NCI-H510A treated with DMSO at 0.1 percent for 48 hours (cell line): ENCODE measurements around the gene DPP9.

Source experiments
- DNase-seq: peaks from one replicate; lab custom pipeline; 2025; lab: John Stamatoyannopoulos, UW

DPP9 gene

DNA sequence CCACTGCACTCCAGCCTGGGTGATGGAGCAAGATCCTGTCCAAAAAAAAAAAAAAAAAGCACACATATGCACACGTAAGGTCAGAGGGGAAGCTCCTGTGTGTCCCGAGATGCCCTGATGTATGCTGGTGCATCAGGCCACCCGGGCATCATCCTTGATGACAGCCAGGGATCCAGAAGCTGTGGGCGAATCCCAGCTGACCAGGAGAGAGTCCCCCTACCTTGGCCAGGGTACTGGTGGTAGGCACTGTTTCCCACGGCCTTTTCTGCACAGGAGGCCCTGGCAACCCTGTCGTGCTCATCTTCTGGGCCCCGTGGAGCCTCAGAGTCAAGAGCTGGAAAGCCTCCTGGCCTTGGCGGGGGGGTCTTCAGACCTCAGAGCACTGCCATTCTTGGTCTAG, 67.5 kb downstream of the DPP9 start:
- DNase-seq, result no peak

DNA sequence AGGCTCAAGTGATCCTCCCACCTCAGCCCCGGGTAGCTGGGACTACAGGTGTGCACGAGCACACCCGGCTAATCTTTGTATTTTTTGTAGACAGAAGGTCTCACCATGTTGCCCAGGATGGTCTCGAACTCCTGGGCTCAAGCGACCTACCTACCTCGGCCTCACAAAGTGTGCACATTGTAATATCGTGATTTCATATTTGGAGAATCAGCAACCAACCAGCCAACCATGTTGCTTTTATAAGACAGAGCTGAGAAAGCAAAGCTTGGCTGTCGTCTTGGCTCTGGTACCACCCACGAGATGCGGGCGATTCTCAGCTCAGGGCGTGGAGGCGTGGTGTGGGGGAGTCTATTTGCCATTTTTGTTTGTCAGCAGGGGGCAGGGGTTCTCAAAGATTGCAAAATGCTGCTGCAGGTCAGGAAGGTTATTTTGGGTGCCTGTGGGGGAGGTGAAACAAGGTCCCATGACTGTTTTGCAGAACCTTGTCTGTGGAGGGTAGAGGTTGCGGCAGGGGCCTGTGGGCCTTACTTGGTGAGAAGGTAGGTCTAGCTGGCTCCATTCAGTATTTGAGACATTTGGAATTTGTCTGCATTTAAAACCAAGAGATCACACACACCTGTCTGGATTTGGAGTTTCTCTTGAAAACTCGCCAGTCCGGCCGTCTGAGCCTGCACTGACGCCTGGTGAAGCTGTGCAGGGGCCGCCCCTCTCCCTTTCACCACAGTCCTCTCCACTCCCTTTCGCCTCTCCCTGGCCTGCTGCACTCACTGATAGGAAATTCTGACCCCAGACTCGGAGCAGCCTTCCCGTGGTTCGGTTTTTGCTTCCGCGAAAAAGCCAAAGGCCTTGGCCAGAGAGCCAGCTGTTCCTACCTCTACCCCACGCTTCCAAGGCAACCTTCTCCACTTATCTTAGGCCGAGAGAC, 68.9 kb downstream of the DPP9 start:
- no peak for DNase-seq

DNA sequence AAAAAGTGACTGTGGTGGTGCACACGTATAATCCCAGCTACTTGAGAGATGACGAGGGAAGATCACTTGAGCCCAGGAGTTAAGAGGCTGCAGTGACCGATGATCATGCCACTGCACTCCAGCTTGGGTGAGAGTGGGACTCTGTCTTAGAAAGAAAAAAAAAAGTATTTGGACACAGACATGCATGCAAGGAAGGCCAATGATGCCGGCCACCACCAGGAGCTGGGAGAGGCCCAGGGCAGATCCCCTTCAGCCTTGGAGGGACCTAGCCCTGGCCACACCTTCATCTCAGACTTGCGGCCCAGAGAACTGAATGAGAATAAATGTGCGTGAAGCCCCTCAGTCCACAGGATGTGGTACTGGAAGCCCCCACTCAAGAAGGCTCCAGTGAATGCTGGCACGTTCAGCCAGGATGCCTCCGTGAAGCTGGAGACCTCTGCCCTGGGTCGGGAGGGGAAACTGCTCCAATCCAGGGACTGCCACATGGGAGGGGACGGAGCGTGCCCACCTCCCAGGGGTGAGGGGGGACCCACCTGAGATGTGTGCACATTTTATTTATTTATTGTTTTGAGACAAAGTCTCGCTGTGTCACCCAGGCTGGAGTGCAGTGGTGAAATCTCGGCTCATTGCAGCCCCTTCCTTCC, 69.7 kb downstream of the DPP9 start:
- no peak for DNase-seq

DNA sequence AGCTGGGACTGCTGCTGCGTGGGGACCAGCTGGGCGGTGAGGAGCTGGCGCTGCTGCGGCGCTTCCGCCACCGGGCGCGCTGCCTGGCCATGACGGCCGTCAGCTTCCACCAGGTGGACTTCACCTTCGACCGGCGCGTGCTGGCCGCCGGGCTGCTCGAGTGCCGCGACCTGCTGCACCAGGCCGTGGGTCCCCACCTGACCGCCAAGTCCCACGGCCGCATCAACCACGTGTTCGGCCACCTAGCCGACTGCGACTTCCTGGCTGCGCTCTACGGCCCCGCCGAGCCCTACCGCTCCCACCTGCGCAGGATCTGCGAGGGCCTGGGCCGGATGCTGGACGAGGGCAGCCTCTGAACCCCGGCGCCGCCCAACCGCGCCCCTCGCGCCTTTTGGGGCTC, 71.6 kb downstream of the DPP9 start:
- DNase-seq, result no peak

DNA sequence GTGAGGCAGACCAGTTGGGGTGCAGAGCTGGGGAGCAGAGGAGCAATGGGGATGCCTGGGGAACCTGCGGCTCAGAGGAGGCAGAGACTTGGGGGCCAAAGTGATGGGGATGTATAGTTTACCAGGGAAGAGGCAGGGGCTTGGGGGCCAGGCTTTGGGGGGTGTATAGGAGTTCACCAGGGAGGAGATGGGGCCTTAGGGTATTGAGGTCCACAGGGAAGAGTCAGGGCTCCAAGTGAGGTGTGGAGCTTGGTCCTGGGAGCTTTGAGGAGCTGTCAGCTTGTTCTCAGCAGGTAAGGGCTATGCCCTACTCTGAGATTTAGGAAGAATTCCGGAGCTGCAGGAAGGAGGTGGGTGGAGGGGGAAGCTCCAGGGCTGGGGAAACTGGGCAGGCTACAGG, 73.5 kb downstream of the DPP9 start:
- no peak for DNase-seq

DNA sequence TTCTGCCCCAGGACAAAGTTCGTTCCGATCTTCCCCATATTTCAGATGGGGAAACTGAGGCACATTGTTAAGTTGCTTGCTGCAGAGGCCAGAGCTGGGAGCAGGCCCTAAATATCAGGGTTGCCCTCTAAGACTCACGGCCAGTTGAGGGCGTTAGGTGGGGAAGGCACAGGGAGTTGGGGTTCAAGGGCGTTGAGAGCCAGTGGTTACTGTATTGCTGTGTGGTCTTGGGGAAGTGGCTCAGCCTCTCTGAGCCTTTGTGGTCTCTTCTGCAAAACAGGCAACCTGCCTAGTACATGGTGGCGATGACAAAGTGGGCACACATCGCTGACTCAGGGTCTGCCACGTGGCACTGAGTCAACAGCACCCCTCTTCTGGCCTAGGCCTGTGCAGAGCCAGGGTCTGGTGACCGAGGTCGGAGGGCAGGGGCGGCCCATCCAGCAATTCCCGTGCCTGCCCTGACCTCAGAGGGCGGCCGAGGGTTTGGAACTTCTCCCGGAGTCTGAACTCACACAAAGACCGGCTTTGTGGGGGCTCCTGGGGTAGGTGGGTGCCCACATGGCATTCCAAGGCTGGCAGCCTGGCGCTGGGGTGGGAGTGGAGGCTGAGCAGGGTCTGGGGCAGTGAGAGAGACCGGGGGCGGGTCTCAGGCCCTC, 74.1 kb downstream of the DPP9 start:
- DNase-seq, result no peak

DNA sequence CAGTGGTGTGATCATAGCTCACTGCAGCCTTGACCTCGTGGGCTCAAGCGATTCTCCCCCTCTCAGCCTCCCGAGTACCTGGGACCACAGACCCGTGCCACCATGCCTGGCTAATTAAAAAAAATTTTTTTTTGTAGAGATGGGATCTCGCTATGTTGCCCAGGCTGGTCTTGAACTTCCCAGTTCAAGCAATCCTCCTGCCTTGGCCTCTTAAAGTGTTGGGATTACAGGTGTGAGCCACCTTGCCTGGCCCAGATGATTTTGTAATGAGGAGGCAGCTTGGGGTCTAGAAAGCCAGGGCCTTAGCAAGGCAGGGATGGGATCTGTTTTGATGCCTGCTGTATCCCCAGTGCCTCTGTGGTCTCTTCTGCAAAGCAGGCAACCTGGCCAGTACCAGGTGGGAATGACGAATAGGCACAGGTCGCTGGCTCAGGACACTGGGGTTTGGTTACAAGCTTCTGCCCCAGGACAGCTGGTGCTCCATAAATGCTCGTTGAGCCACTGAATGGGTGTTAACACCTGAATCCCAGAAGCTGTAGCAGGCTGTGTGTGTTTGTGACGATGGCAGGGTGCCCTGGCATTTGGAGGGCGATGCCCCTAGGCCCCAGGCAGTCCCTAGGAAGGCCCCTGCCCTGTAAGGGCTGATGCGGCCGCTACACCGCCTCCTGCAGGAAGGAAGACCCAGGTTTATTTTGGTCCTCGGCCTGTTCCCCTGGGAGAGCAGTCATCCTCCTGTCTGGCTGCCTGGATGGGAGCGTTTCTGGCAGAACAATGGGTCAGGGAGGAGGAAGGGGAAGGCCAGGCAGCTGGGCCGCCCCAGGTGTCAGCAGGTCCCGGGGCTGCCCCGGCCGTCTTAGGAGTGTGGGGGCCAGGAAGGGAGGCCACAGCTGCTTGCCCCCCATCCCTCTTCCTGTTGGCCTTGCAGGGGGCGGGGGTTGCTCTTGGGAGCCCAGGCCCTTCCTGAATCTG, 75.7 kb downstream of the DPP9 start:
- DNase-seq, result no peak

DNA sequence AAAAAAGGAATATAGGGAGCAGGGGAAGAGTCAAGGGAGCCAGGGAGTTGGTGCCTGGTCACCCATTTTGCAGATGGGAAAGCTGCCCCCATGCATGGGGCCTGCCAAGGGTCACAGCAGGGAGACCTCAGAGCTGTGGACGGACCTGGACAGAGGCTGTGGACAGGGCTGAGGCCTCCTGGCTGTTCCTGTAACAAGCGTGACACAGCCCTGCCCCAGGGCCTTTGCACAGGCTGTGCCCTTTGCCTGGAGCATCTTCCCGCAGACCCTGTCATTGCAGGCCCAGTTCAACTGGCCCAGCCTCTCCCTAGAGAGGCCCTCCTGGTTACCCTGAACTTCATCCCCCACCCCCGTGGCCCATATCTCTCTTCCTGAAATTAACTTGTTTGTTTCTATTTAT, 77.9 kb downstream of the DPP9 start:
- no peak for DNase-seq

DNA sequence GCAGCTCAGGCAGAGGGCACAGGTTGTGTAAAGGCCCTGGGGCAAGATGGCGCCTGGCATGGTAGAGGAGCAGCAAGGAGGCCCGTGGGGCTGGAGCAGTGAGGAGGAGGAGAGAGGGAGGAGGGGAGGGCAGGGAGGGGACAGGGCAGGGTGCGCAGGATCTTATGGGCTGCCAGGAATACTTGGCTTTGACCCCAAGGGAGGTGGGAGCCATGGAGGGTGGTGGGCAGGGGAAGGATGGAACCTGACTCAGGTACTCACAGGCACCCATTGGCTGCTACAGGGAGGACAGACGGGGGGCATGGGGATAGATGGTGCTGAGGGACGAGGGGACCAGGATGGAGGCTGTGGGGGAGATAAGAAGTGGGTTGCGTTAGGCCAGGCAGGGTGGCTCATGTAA, 81.0 kb downstream of the DPP9 start:
- DNase-seq, result no peak

DNA sequence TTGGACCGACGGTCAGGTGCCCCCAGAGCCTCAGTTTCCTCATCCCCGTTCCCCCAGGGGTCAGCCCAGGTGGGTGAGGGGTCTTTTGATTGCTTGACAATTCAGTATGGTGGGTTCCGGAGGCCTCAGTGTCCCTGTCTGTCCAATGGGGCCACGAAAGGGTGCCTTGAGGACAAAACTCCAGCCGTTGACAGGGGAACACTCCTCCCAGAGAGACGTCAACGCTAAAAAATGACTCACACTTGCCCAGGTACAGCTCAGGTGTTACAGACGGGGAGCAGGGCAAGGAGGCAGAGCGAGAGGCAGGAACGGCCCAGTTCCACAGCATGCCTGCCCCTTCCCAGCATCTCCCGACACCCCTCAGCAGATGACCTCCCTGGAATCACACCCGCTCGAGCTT, 82.5 kb downstream of the DPP9 start:
- DNase-seq, result no peak

DNA sequence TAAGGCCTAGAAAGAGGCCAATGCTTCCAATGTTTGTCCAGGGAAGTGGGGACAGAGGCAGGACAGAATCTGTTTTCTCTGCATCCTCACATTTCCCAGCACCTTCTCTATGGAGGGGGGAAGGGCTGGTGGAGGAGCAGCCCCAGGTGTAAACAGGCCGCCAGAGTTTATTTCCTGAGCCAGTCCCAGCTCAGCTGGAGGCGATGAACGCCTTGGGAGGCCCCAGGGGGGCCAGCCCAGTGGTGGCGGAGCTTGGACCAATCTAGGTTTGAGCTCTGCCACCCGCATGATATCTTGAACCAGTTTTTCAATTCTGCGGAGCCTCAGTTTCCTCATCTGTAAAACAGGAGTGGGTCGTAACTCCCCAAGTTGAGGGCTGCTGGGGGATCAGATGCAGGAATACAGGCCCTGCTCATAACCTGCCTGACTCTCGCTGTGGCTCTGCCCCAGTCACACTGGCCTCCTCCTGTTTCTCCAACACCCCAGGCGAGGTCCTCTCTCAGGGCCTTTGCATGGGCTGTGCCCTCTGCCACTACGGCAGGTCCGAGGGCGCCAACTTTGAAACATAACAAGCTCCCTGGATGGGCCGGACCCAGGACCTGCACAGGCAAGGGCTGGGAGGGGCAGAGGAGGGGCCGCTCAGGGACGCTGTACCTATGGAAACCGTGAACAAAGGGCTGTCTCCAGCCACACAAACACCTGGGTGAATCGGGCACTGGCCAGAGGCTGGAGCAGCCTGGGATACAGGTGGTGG, 83.2 kb downstream of the DPP9 start:
- no peak for DNase-seq

DNA sequence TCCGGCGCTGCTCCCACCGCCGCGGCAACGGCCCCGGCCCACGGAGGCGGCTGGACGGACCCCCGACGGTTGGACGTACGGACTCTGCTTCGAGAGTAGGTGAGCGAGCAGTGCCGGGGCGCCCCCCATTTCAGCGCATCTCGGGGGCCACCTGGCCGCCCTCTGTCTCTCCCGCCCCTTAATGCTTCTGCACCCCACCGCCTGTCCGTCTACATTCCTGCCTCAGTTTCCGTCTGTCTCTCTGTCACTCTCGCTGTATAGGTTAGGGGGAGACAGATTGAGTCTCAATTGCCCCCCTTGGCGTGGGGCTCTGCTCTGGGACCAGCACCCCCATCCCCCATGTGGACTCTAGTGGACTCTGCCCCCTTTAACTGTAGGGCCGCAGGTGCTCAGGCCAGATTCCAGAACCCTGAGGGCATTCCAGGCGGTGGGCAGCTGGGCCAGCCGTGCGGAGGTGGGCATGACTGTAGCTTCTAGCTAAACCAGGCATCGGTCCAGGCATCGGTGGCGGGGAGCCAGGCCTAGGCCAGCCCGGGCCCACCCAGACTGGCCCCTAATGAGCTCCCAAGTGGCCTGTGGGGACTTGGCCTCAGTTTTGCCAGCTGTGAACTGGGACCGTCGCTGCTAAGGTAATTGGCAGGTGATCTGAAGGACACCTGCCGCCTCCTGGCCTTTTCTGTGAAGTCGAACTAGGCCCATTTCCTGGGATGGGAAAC, 84.0 kb downstream of the DPP9 start:
- DNase-seq, result no peak

DNA sequence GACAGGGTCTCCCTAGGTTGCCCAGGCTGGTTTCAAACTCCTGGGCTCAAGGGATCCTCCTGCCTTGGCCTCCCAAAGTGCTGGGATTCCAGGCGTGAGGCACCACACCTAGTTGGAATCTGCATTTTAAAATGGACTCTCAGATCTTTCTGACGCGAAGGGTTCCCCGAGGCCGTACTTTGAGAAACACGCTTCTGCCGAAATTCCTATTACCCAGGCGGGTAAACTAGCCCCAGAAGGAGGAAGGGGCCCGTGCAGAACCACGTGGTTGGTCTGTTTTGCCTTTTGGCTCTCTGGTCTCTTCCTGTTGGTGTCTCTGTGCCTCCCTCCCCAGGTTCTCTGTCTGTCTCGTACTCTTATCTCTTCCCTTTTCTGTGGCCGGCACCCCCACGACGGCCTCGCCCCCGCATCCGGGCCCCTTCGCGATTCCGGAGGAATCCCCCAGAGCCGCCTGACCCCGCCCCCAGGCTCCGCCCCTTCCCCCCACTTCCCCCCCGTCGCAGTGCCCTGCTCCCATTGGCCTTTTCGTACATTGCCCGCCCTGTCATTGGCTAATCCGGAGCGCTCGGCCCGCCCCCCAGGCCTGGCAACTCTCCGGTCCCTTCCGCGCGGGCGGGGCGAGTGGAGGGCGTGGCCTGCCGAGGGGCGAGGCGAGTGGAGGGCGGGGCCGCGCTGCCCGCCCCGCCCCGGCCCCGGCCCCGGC, 84.7 kb downstream of the DPP9 start, which contains the start of gene TNFAIP8L1:
Gene TNFAIP8L1 (plus strand): TSS at position 689 of the 703 bp plus-strand sequence. CDS start 12,354 bp downstream, outside the sequence.
- DNase-seq, result no peak

DNA sequence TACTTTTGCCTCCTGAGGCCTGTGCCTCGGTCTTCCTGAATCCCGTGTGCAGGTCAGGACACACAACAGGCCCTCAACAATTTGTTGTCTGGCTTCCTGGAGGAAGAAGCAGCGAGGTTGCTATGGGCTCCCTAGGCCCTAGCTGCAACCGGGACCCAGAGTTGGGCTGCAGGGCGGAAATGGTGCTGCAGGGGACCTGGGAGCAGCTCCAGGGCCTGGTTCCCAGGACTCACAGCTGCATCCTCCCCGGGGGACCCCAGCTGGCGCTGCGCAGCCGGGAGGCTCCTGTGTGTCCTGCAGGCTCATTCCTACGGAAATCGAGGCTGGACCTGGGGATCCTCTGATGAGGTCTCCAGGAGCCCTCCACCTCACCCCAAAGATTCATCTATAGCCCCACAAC, 85.3 kb downstream of the DPP9 start:
- DNase-seq, result no peak

DNA sequence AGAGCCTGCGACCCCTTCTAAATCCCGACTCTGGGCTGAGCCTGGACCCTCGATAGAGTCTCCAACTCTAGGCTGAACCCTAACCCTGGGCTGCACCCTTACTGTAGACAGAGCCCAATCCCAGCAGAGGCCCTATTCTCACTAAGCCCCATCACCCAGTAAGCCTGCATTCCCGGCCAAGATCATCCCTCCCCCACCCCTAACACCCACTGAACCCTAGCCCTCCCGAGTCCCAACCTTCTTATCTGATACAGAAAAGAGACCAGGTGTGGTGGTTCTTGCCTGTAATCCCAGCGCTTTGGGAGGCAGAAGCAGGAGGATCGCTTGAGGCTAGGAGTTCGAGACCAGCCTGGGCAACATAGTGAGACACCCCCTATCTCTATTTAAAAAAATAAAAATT, 86.9 kb downstream of the DPP9 start:
- DNase-seq, result no peak

DNA sequence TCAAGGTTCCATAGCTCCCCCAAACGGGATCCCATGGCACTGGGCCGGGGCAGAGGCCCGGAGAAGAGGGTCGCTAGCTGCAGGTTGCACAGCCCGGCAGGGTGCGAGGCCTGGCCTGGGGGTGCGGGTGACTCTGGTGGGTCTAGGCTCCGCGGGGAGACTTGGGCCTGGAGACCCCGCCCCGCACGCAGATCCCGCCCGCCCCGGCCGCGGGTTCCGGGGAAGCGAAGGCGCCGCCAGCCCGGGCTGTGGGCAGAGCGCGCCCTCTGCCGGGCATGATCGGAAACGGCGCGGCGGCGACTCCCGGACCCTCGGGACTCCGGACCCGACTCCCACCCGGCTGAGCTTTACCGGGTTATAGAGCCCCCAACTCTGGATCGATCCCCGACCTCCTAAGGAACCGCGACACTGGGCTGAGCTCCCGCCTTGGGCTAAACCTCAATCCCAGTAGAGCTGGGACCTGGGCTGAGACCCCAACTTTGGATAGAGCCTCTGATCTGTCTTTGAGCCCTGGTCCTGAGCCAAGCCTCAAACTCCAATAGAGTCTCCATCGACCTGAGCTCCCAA, 87.4 kb downstream of the DPP9 start:
- peak; percentile 54 for DNase-seq

DNA sequence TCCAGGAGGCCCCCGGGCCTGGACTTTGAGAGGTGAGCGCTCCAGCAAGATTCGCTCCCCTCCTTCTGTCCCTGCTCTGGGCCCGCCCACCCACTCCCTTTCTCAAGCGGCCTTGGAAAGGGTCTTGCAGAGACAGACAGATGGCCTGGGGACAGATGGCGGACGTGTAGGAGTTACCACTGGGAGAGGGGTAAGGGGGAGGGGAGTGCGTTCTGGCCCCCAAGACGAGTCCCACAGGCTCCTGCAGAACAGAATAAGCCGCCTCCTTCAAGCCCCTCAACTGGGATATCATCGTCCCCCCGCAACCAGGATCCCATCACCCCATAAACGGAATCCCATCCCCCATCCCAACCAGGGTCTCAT, 87.9 kb downstream of the DPP9 start:
- no peak for DNase-seq

DNA sequence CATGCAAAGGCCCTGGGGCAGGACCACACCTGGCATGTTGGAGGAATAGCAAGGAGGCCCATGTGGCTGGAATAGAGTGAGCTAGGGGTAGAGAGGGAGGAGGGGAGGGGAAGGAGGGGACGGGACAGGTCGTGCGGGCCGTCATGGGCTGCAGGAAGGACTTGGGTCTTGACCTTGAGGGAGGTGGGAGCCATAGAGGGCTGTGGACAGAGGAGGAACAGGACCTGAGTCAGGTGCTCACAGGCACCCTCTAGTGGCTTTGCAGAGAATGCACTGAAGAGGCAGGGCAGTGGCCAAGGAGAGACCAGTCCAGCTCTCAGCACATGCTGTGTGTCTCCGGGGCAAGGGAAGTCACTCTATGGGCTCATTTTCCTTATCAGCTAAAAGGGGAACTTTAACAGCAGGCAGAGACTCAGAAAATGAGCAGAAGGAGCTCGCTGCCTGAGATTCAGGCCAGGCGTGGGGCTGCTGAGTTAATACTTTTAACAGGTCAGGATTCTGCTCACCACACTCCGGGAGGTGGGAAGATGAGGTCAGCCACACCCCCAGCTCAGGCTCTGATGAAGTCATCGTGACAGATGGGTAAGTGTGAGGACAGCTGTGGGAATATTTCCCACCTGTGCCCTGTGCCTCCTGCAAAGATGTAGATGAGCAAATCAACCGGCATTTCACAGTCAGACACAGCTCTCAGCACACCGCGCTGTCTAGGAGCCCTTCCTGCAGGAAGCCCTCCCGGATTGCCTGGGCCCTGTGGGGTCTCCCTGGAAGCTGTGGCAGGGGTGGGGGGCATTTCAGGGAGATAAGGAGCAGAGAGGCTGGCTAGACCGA, 90.3 kb downstream of the DPP9 start:
- DNase-seq, result peak; percentile 67
